Ureter (tissue), 1 donor: ENCODE measurements around the gene PPM1F. TPM values are rescaled to one million over a fixed set of nuclear protein-coding genes. Genes with fewer than 3 reads are reported as not detected.
"Not testable (repeated sequence)": the region's sequence is repeated elsewhere in the genome, so short reads cannot be mapped to it uniquely, and the experiment has no call there.

Experiments
- DNase-seq: peaks from one replicate; pipeline ENCODE4 v3.0.0-alpha.2; 2020; ENCODE audit warnings: low spot score
- total RNA-seq: library from RNA; stranded (reverse); gene quantifications from one replicate; pipeline ENCODE4 v1.2.4, GENCODE V29; 2023
- donor health status: DM: yes; HTN: yes; CAD: no.

Gene PPM1F
- total RNA-seq, 1 donor from 2014 or later = 39.9 TPM

GRCh38 chr22:21940521-21940920, 12.1 kb downstream of the PPM1F start:
- no peak for DNase-seq

GRCh38 chr22:21939935-21940334, 12.7 kb downstream of the PPM1F start:
- DNase-seq = not testable (repeated sequence)

GRCh38 chr22:21939461-21939913, 13.2 kb downstream of the PPM1F start:
- no peak for DNase-seq

- no peak for DNase-seq
Measured at GRCh38 chr22:21938906-21939305, 13.7 kb downstream of the PPM1F start.

- peak; percentile 95 for DNase-seq
Measured at GRCh38 chr22:21938071-21938822, 14.4 kb downstream of the PPM1F start.

- no peak for DNase-seq
Measured at GRCh38 chr22:21937821-21938070, 14.9 kb downstream of the PPM1F start.

GRCh38 chr22:21937041-21937820, 15.4 kb downstream of the PPM1F start:
- DNase-seq = no peak

GRCh38 chr22:21936151-21936775, 16.4 kb downstream of the PPM1F start:
- DNase-seq = no peak

GRCh38 chr22:21933910-21934309, 18.7 kb downstream of the PPM1F start:
- no peak for DNase-seq

GRCh38 chr22:21933413-21933812, 19.2 kb downstream of the PPM1F start:
- no peak for DNase-seq

- DNase-seq = no peak
Measured at GRCh38 chr22:21932347-21932746, 20.3 kb downstream of the PPM1F start.

- DNase-seq = no peak
Measured at GRCh38 chr22:21931056-21931455, 21.6 kb downstream of the PPM1F start.

GRCh38 chr22:21929253-21929652, 23.4 kb downstream of the PPM1F start:
- no peak for DNase-seq

- no peak for DNase-seq
Measured at GRCh38 chr22:21928048-21928447, 24.6 kb downstream of the PPM1F start.

GRCh38 chr22:21927174-21927823, 25.3 kb downstream of the PPM1F start:
- no peak for DNase-seq

GRCh38 chr22:21926728-21927127, 25.9 kb downstream of the PPM1F start:
- DNase-seq = no peak

- no peak for DNase-seq
Measured at GRCh38 chr22:21923163-21923561, 29.5 kb downstream of the PPM1F start.

GRCh38 chr22:21922370-21923162, 30.1 kb downstream of the PPM1F start:
- no peak for DNase-seq

- DNase-seq = no peak
Measured at GRCh38 chr22:21921729-21922128, 30.9 kb downstream of the PPM1F start.

GRCh38 chr22:21921184-21921721, 31.4 kb downstream of the PPM1F start:
- no peak for DNase-seq
